ENCODE results near the gene BOD1L2. TPM values are rescaled to one million over a fixed set of nuclear protein-coding genes. Genes with fewer than 3 reads are reported as not detected.

The BOD1L2 gene
- total RNA-seq, 4 donors from 2014 or later = not detected

DNA sequence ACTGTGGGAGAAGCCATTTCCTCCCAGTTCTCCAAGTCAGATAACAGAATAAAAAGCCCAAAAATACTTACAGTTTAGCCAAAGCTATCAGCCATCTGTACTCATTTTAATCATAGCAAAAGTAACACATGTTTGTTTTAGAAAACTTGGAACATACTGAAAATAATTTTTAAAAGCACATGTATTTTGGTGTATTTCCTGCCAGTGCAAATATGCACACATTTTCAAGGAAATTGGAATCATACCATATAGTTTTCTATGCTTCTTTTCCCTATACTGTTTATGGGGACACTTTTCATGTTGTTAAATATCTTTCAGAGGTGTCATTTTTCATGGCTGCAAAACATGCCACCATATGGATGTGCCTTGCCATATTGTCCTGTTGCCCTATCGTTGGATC is 51.2 kb downstream of the BOD1L2 start:
- TF ChIP-seq, protein P1, sequence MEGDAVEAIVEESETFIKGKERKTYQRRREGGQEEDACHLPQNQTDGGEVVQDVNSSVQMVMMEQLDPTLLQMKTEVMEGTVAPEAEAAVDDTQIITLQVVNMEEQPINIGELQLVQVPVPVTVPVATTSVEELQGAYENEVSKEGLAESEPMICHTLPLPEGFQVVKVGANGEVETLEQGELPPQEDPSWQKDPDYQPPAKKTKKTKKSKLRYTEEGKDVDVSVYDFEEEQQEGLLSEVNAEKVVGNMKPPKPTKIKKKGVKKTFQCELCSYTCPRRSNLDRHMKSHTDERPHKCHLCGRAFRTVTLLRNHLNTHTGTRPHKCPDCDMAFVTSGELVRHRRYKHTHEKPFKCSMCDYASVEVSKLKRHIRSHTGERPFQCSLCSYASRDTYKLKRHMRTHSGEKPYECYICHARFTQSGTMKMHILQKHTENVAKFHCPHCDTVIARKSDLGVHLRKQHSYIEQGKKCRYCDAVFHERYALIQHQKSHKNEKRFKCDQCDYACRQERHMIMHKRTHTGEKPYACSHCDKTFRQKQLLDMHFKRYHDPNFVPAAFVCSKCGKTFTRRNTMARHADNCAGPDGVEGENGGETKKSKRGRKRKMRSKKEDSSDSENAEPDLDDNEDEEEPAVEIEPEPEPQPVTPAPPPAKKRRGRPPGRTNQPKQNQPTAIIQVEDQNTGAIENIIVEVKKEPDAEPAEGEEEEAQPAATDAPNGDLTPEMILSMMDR (IDR thresholded peaks at IDR 0.05) = no peak
- ATAC-seq (ENCODE audit: low FRiP score) = no peak
- DNase-seq (ENCODE audit: low spot score) = no peak

Other genes starting within 250 kb of the BOD1L2 start
- not detected for gene ST8SIA3, start 205.5 kb downstream of the BOD1L2 start, total RNA-seq

All from omental fat pad (tissue), 4 donors.